Head of caudate nucleus (tissue), 42 donors: ENCODE results near the gene MXI1.

Source experiments
- DNase-seq, 42 donors: peaks; one replicate each; pipeline versions ENCODE4 v3.0.0 to v3.0.0-alpha.2; 2020 to 2021; ENCODE audit warnings: mixed read lengths in 7 of 42
- intact Hi-C: fragments of 100-400 bp; cut with DNase I; formaldehyde crosslinking; loops from one replicate; pipeline ENCODE4 v1.15.0; 2022

Gene MXI1

GRCh38 chr10:110207011-110207804, at the start of gene MXI1:
Gene MXI1, plus strand, starts transcription at chr10:110207605. Its CDS starts 204 bp downstream, at chr10:110207809.
- intact Hi-C loops: loop anchor here (5.0 kb wide), 2 partner anchors 60 to 70 kb away; no protein-coding TSS in a partner anchor

GRCh38 chr10:110158051-110159005, 49.1 kb upstream of the MXI1 start:
- intact Hi-C loops: no loop called here
- no peak for DNase-seq

More at GRCh38 chr10:110207011-110207804, at the start of gene MXI1:
- peak; percentile 59 to 95 (median 83) for DNase-seq

- no peak for DNase-seq
- intact Hi-C loops: no loop called here
Measured at GRCh38 chr10:110160081-110160480, 47.3 kb upstream of the MXI1 start.

- intact Hi-C loops: no loop called here
- DNase-seq: no peak
Measured at GRCh38 chr10:110160522-110160921, 46.9 kb upstream of the MXI1 start.

- peak in 7 of 42 donors; percentile 19 to 51 (median 27) for DNase-seq
- intact Hi-C loops: no loop called here
Measured at GRCh38 chr10:110162741-110163145, 44.7 kb upstream of the MXI1 start.

- intact Hi-C loops: no loop called here
- DNase-seq: no peak
Measured at GRCh38 chr10:110163192-110163773, 44.1 kb upstream of the MXI1 start.

GRCh38 chr10:110163841-110164240, 43.6 kb upstream of the MXI1 start:
- intact Hi-C loops: no loop called here
- peak in 1 of 42 donors; percentile 2 for DNase-seq

- intact Hi-C loops: no loop called here
- DNase-seq: peak in 7 of 42 donors; percentile 14 to 40 (median 21)
Measured at GRCh38 chr10:110165239-110165638, 42.2 kb upstream of the MXI1 start.

GRCh38 chr10:110167149-110167548, 40.3 kb upstream of the MXI1 start:
- intact Hi-C loops: no loop called here
- peak in 3 of 42 donors; percentile 4 to 28 (median 11) for DNase-seq

GRCh38 chr10:110168601-110169481, 38.6 kb upstream of the MXI1 start:
- DNase-seq: peak in 6 of 42 donors; percentile 4 to 43 (median 10)
- intact Hi-C loops: no loop called here

- peak in 1 of 42 donors; percentile 1 for DNase-seq
- intact Hi-C loops: no loop called here
Measured at GRCh38 chr10:110169586-110169985, 37.8 kb upstream of the MXI1 start.

- DNase-seq: peak in 3 of 42 donors; percentile 1 to 18 (median 2)
- intact Hi-C loops: no loop called here
Measured at GRCh38 chr10:110170142-110170971, 37.0 kb upstream of the MXI1 start.

GRCh38 chr10:110171032-110171431, 36.4 kb upstream of the MXI1 start:
- intact Hi-C loops: no loop called here
- DNase-seq: peak in 3 of 42 donors; percentile 5 to 21 (median 9)

- DNase-seq: no peak
- intact Hi-C loops: no loop called here
Measured at GRCh38 chr10:110172155-110172554, 35.2 kb upstream of the MXI1 start.

GRCh38 chr10:110174201-110174600, 33.2 kb upstream of the MXI1 start:
- DNase-seq: no peak
- intact Hi-C loops: no loop called here

GRCh38 chr10:110174816-110175215, 32.6 kb upstream of the MXI1 start:
- peak in 1 of 42 donors; percentile 10 for DNase-seq
- intact Hi-C loops: no loop called here

GRCh38 chr10:110175406-110175805, 32.0 kb upstream of the MXI1 start:
- DNase-seq: peak in 2 of 42 donors; percentile 20 to 25
- intact Hi-C loops: no loop called here
